ENCODE measurements around the gene CNTNAP5.

CNTNAP5 gene

DNA sequence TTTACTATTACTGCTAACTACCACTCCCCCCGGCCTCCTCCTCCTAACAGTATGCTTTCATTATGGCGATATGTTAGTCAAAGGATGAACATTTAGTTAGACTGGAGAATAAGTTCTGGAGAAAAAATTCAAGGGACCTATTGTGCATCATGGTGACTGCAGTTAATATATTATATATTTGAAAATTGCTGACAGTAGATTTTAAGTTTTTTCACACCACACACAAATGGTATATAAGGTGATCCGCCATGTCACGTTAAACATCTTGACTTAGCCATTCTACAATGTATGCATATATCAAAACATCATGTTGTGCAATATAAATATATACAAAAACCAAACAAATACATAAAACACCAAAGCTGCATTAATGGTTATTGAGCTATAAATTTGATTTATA lies 873.7 kb downstream of the CNTNAP5 start:
- TF ChIP-seq, protein P1, sequence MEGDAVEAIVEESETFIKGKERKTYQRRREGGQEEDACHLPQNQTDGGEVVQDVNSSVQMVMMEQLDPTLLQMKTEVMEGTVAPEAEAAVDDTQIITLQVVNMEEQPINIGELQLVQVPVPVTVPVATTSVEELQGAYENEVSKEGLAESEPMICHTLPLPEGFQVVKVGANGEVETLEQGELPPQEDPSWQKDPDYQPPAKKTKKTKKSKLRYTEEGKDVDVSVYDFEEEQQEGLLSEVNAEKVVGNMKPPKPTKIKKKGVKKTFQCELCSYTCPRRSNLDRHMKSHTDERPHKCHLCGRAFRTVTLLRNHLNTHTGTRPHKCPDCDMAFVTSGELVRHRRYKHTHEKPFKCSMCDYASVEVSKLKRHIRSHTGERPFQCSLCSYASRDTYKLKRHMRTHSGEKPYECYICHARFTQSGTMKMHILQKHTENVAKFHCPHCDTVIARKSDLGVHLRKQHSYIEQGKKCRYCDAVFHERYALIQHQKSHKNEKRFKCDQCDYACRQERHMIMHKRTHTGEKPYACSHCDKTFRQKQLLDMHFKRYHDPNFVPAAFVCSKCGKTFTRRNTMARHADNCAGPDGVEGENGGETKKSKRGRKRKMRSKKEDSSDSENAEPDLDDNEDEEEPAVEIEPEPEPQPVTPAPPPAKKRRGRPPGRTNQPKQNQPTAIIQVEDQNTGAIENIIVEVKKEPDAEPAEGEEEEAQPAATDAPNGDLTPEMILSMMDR (conservative IDR thresholded peaks at IDR 0.05; ENCODE audit: low read length), result no peak
- no peak overlapping the region for H3K4me3 ChIP-seq (ENCODE audit: low read length)
- DNase-seq (ENCODE audit: low read depth), result no peak

DNA sequence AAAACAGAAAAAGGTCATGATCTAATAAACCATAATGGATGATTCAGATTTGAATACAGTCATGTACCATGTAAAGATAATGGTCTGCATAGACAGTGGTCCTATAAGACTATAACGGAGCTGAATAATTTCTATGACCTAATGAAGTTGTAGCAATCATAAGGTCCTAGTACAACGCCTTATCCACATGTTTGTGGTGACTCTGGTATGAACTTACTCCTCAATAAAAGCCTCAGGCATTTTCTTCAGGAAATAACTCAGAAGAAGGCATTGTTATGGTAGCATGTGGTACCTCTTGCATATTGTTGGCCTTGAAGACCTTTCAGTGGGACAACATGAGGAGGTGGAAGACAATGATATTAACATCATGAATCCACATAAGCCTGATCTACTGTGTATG lies 883.3 kb downstream of the CNTNAP5 start:
- no peak for DNase-seq (ENCODE audit: low read depth)
- TF ChIP-seq, protein P1 (conservative IDR thresholded peaks at IDR 0.05; ENCODE audit: low read length), result no peak
- H3K4me3 ChIP-seq (ENCODE audit: low read length), result no peak overlapping the region

DNA sequence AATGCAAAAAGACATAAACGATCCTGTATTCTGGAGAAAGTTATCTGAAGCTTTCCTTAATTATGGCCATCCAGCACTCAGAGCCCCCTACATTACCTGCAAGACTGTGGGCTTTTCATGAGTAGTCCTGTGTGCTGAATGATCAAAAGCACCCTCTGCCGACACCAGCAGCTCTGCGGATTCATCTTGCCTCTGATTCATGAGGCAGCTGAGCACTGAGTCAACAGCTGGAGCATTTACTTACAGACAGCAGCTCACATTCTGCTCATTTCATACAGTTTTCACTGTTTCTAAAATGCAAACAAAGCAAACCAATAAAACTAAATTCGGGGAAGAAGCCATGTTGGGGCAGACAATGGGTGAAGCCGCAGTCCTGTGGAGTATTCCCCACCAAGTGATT lies 886.5 kb downstream of the CNTNAP5 start:
- TF ChIP-seq, protein P1 (conservative IDR thresholded peaks at IDR 0.05; ENCODE audit: low read length), result no peak
- H3K4me3 ChIP-seq (ENCODE audit: low read length), result no peak overlapping the region
- no peak for DNase-seq (ENCODE audit: low read depth)

DNA sequence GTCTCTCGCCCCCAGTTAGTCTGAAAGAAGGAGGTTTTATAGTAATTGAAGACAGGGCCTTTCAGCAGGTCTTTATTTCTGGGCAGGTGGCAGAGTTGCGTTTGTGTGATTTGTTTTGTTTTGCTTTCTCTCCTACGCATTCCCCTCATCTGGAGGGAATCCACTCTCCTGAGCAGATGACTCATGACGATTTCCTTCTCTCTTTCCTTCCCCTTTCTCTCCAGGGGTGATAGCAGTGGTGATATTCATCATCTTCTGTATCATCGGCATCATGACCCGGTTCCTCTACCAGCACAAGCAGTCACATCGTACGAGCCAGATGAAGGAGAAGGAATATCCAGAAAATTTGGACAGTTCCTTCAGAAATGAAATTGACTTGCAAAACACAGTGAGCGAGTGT lies 888.8 kb downstream of the CNTNAP5 start:
- H3K4me3 ChIP-seq (ENCODE audit: low read length), result no peak overlapping the region
- TF ChIP-seq, protein P1 (conservative IDR thresholded peaks at IDR 0.05; ENCODE audit: low read length), result no peak
- no peak for DNase-seq (ENCODE audit: low read depth)

DNA sequence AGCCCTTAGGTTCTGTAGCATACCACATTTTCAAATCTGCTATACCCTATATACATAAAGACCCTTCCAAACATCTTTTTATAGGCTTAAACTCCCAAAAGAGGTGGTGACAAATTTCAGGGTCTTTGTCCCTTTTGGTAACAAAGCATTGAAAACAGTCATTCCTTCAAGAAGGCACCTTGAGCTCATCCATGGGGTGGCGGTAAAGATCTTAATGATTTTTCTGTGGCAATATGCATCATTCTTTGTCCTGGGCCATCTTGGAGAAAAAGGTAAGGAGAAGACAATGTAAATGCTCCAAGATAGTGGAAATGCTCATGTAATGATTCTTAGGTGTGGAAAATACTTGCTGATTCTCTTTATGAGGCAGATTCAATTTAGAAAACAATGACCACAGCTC lies 890.5 kb downstream of the CNTNAP5 start:
- no peak overlapping the region for H3K4me3 ChIP-seq (ENCODE audit: low read length)
- no peak for DNase-seq (ENCODE audit: low read depth)
- TF ChIP-seq, protein P1 (conservative IDR thresholded peaks at IDR 0.05; ENCODE audit: low read length), result no peak

DNA sequence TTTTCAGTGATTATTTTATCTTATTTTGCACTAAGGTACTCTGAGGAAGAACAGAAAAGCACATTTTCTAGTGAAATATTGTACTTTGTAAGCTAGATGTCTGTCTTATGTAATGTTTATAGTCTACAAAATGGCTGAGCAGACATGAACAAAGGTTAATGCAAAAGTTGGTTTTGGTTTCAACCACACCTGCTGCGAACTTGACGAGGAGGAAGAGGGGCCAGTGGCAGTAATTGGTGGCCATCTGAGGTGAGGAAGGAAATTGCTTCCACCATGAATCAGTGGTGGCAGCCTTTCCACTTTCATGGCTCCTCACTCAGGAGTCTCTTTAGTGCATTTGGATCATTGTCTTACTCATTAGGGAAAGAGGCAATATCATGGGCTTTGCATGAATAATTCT lies 894.2 kb downstream of the CNTNAP5 start:
- TF ChIP-seq, protein P1 (conservative IDR thresholded peaks at IDR 0.05; ENCODE audit: low read length), result no peak
- H3K4me3 ChIP-seq (ENCODE audit: low read length), result no peak overlapping the region
- DNase-seq (ENCODE audit: low read depth), result no peak

DNA sequence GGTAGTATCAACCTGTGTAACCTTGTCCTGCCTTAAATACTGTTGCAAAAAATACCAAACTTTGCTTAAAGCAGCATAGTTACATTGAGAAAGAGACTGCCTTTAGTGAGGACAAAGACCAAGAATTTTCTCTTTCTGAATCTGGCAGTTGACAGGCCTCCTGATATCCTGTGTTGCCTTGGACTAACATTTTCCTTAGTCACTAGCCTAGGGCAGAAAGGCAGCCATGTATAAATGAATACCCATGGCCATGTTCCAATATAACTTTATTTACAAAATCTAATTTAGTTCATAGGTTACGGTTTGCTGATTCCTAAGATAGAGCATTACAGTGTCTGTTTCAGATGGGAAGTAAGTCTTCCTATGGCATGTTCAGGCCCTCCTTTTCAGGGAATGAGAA lies 895.4 kb downstream of the CNTNAP5 start:
- no peak overlapping the region for H3K4me3 ChIP-seq (ENCODE audit: low read length)
- no peak for DNase-seq (ENCODE audit: low read depth)
- TF ChIP-seq, protein P1 (conservative IDR thresholded peaks at IDR 0.05; ENCODE audit: low read length), result no peak

Measured in AG10803 (cell line).